Activated naive CD4-positive, alpha-beta T cell treated with Interleukin-2 at 50 U/mL for 16 hours (primary cell): ENCODE measurements around the gene VPREB3.

Experiments
- DNase-seq: peaks from one replicate; pipeline ENCODE4 v3.0.0-alpha.2; 2020

The VPREB3 gene

GRCh38 chr22:23782252-23782651 is 28.0 kb upstream of the VPREB3 start:
- DNase-seq = no peak

GRCh38 chr22:23781511-23782183 is 27.4 kb upstream of the VPREB3 start:
- no peak for DNase-seq

GRCh38 chr22:23781065-23781464 is 26.8 kb upstream of the VPREB3 start:
- no peak for DNase-seq

GRCh38 chr22:23780146-23780748 is 26.0 kb upstream of the VPREB3 start:
- DNase-seq = no peak

GRCh38 chr22:23779731-23780130 is 25.5 kb upstream of the VPREB3 start:
- no peak for DNase-seq

- no peak for DNase-seq
Measured at GRCh38 chr22:23779083-23779482, 24.9 kb upstream of the VPREB3 start.

GRCh38 chr22:23778577-23778900 is 24.3 kb upstream of the VPREB3 start:
- no peak for DNase-seq

GRCh38 chr22:23777776-23778576 is 23.8 kb upstream of the VPREB3 start:
- DNase-seq = no peak

GRCh38 chr22:23775779-23776375 is 21.7 kb upstream of the VPREB3 start:
- DNase-seq = no peak

- DNase-seq = no peak
Measured at GRCh38 chr22:23774922-23775436, 20.8 kb upstream of the VPREB3 start.

GRCh38 chr22:23774114-23774921 is 20.1 kb upstream of the VPREB3 start:
- DNase-seq = no peak

GRCh38 chr22:23773483-23774113 is 19.4 kb upstream of the VPREB3 start:
- no peak for DNase-seq

GRCh38 chr22:23772649-23773473 is 18.6 kb upstream of the VPREB3 start, which contains the start of gene MMP11:
Gene MMP11 (plus strand): TSS chr22:23772849. CDS start chr22:23772871, 22 bp downstream.
- peak; percentile 53 for DNase-seq

GRCh38 chr22:23772315-23772648 is 18.1 kb upstream of the VPREB3 start:
- no peak for DNase-seq

GRCh38 chr22:23769321-23769965 is 15.2 kb upstream of the VPREB3 start:
- DNase-seq = no peak

GRCh38 chr22:23767673-23768548 is 13.7 kb upstream of the VPREB3 start, which contains the start of gene CHCHD10:
Gene CHCHD10 (minus strand): TSS chr22:23767972. CDS start chr22:23767874, 98 bp downstream.
- peak; percentile 79 for DNase-seq

GRCh38 chr22:23767303-23767672 is 13.1 kb upstream of the VPREB3 start:
- DNase-seq = no peak

- DNase-seq = no peak
Measured at GRCh38 chr22:23764899-23765881, 11.0 kb upstream of the VPREB3 start.
